MG63 (cell line): ENCODE data around the gene SMLR1. TPM values are rescaled to one million over a fixed set of nuclear protein-coding genes. Genes with fewer than 3 reads are reported as not detected.

Source experiments
- DNase-seq: peaks from one replicate; pipeline ENCODE4 v3.0.0-alpha.2; 2020
- H3K27me3 ChIP-seq: fragments of 250-450 bp; sonication (Bioruptor Pico); 2 replicates; pipeline ENCODE4 v1.5.1; 2020; ENCODE audit warnings: mild to moderate bottlenecking, moderate library complexity
- H3K36me3 ChIP-seq: fragments of 250-450 bp; sonication (Bioruptor Pico); 2 replicates; pipeline ENCODE4 v1.5.1; 2020; ENCODE audit warnings: mild to moderate bottlenecking, moderate library complexity
- H3K4me3 ChIP-seq: fragments of 250-450 bp; sonication (Bioruptor Pico); 2 replicates; pipeline ENCODE4 v1.5.1; 2020; ENCODE audit warnings: mild to moderate bottlenecking, moderate library complexity
- H3K9me3 ChIP-seq: fragments of 250-450 bp; sonication (Bioruptor Pico); 2 replicates; pipeline ENCODE4 v1.5.1; 2020; ENCODE audit warnings: mild to moderate bottlenecking, moderate library complexity
- total RNA-seq: library from RNA; depleted of rRNA; stranded (reverse); fragments of >200 nt; shearing (Covaris generic); gene quantifications from 2 replicates; pipeline ENCODE4 v1.2.3, GENCODE V29; 2014; ENCODE audit warnings: low replicate concordance

Gene SMLR1
- total RNA-seq, 1 experiment from 2014 or later, result not detected

GRCh38 chr6:130814506-130814905 is 12.7 kb upstream of the SMLR1 start:
- Histone ChIP-seq H3K27me3 (no peaks in the 10 kb centered on the region), H3K9me3 (no peaks in the 10 kb centered on the region), H3K4me3 (no peak overlapping the region), H3K36me3 (no peaks in the 10 kb centered on the region)
- no peak for DNase-seq

GRCh38 chr6:130815200-130816071 is 11.8 kb upstream of the SMLR1 start:
- no peak for DNase-seq
- H3K4me3 ChIP-seq, result no peak overlapping the region
- no peaks in the 10 kb centered on the region for H3K36me3 ChIP-seq
- no peaks in the 10 kb centered on the region for H3K27me3 ChIP-seq
- H3K9me3 ChIP-seq, result no peaks in the 10 kb centered on the region

GRCh38 chr6:130822736-130823135 is 4.5 kb upstream of the SMLR1 start:
- no peak for DNase-seq
- Histone ChIP-seq H3K9me3 (no peaks in the 10 kb centered on the region), H3K36me3 (no peaks in the 10 kb centered on the region), H3K4me3 (no peak overlapping the region), H3K27me3 (no peaks in the 10 kb centered on the region)

GRCh38 chr6:130824978-130825694 is 2.1 kb upstream of the SMLR1 start:
- no peak for DNase-seq
- Histone ChIP-seq H3K36me3 (no peaks in the 10 kb centered on the region), H3K9me3 (no peaks in the 10 kb centered on the region), H3K4me3 (no peak overlapping the region), H3K27me3 (no peaks in the 10 kb centered on the region)

DNA sequence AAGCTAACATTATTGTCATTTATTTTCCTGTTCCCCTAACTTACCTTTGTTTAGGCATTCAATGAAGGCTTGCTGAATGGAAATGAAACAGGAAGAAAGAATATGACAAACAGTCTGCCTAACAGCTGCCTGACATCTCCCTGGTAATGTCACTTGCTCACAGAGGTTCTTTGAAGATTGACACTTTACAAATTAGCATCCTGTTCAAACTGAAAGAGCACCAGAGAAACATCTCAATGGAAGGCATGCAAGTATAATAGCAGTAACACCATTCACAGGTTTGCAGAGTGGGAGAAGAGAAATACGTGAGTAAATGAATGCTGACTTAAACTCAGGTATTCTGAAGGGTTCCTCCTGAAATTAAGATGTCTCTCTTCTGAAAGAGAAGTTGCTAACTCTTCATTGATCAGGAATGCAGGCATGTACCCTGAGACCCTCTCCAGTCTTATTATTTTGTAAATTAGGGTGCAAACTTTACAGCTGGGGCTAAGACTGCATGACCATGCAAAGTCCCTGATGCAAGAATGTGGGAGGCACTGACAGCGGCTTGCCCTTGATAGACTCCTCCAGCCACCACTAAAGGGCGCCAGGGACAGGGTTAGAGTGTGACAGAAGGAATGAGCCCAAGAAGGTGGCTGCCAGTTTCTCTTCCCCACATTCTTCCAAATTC is 1.3 kb upstream of the SMLR1 start:
- Histone ChIP-seq H3K4me3 (no peak overlapping the region), H3K36me3 (no peaks in the 10 kb centered on the region), H3K9me3 (no peaks in the 10 kb centered on the region), H3K27me3 (no peaks in the 10 kb centered on the region)
- DNase-seq, result no peak

DNA sequence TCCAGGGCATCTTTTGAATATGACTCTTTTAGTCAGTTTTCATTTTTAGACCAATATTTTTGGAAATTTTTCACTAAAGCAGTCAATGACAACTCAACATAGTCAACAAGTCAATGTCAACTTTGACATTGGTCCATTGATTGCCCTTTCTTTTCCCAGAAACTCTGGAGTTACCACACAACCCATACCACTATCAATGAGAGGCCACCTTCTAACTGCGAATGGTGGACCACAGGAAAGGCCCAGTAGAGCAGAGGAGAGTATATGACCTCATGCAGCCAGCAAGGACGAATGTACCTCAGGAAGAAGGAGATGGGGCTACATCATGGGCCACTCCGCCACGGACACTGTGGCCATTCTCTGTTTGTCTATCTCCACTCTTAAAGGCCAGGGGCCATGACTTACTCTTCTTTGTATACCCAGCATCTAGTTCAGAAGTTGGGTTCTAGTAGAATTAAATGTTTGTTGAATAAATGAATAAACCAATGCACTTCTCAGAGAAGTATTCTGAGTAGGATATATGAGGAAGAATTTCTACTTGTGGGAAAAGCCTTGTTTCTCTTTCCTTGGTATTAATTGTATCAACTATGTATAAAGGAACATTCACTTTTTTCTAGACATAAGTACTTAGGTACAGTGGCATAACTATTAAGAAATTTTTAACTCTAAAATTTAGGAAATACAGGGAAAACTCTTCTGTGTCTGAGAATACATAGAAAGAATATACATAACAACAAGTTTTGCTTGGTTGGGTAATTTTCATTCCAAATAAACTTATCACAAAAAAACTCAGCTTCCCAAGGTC is 562 bp upstream of the SMLR1 start:
- DNase-seq, result no peak
- H3K4me3 ChIP-seq, result no peak overlapping the region

GRCh38 chr6:130829333-130829910 is 2.2 kb downstream of the SMLR1 start:
- DNase-seq, result no peak

More for the DNA sequence above, 562 bp upstream of the SMLR1 start:
- Histone ChIP-seq H3K27me3 (no peaks in the 10 kb centered on the region), H3K9me3 (no peaks in the 10 kb centered on the region), H3K36me3 (no peaks in the 10 kb centered on the region)

GRCh38 chr6:130831607-130832006 is 4.4 kb downstream of the SMLR1 start:
- Histone ChIP-seq H3K36me3 (no peaks in the 10 kb centered on the region), H3K4me3 (no peak overlapping the region), H3K27me3 (no peaks in the 10 kb centered on the region), H3K9me3 (no peaks in the 10 kb centered on the region)
- no peak for DNase-seq

More at GRCh38 chr6:130829333-130829910, 2.2 kb downstream of the SMLR1 start:
- Histone ChIP-seq H3K4me3 (no peak overlapping the region), H3K36me3 (no peaks in the 10 kb centered on the region), H3K27me3 (no peaks in the 10 kb centered on the region), H3K9me3 (no peaks in the 10 kb centered on the region)

DNA sequence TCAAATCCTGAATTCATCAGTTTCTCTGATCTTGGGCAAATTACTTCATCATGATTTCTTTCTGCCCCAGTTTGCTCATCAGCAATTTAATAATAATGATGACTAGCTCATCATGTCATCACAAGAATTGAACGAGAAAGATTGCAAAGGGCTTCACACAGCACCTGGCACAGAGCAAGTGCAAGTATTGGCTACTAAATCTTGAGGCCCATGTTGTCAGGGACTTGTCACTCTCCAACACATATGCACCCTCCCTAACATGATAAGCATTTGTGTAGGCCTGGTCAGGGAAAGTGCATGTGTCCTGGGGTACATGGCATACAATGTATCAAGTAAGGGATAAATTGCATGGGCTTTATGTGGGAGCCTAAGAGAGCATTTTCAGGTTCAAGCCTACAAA is 6.4 kb downstream of the SMLR1 start:
- no peak for DNase-seq
- Histone ChIP-seq H3K27me3 (no peaks in the 10 kb centered on the region), H3K36me3 (no peaks in the 10 kb centered on the region), H3K4me3 (no peak overlapping the region), H3K9me3 (no peaks in the 10 kb centered on the region)

DNA sequence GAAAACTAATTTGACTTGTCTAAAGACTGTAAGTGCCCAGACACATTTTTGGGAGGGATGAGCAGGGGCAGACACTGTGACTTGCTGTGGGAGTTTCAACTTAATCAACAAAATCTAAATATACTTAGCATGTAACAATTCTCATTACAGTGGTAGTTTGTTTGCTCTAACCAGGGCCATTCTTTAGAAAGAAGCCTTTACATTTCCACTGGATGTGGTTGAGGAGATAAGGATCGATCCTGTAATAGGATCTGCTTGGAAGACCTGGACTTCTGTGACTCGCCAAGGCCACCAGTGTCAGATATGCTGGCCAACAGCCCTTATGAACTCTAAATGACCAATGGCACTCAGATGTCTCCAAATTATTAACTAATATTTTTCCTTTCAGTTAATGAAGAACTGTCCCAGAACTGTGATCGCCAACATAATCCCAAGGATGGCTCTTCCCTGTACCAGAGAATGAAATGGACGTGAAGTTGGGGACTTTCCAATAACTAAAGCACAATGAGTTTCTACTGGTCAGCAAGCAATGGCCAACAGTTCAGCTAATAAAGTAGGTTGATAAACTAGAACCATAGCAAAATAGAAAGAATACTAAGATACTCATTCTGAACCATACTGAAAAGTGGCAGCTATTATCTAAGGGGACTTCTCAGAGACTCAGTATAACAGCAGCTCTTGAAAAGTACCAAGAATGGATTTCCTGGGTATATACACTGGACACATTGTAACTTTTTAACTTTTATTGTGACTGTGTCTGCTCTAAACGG is 7.5 kb downstream of the SMLR1 start:
- H3K36me3 ChIP-seq, result no peaks in the 10 kb centered on the region
- H3K27me3 ChIP-seq, result no peaks in the 10 kb centered on the region
- no peak for DNase-seq
- no peaks in the 10 kb centered on the region for H3K9me3 ChIP-seq
- no peak overlapping the region for H3K4me3 ChIP-seq

- no peaks in the 10 kb centered on the region for H3K9me3 ChIP-seq
- DNase-seq, result no peak
These were observed 8.9 kb downstream of the SMLR1 start for GRCh38 chr6:130836055-130836640.

DNA sequence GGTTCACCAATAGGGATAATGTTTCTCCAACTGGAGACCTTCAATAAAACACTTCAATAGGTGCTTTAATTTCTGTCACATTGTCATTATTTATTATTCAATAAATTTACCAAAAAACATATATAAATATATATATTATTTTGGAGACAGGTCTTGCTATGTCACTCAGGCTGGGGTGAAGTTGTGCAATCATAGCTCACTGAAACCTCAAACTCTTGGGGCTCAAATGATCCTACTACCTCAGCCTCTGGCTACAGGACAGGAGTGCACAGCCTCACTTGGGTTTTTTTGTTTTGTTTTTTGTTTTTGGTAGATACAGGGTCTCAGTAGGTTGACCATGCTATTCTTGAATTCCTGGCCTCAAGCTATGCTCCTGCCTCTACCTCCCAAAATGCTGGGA is 9.9 kb downstream of the SMLR1 start:
- no peak for DNase-seq

More at GRCh38 chr6:130836055-130836640, 8.9 kb downstream of the SMLR1 start:
- Histone ChIP-seq H3K36me3 (no peaks in the 10 kb centered on the region), H3K4me3 (no peak overlapping the region), H3K27me3 (no peaks in the 10 kb centered on the region)

DNA sequence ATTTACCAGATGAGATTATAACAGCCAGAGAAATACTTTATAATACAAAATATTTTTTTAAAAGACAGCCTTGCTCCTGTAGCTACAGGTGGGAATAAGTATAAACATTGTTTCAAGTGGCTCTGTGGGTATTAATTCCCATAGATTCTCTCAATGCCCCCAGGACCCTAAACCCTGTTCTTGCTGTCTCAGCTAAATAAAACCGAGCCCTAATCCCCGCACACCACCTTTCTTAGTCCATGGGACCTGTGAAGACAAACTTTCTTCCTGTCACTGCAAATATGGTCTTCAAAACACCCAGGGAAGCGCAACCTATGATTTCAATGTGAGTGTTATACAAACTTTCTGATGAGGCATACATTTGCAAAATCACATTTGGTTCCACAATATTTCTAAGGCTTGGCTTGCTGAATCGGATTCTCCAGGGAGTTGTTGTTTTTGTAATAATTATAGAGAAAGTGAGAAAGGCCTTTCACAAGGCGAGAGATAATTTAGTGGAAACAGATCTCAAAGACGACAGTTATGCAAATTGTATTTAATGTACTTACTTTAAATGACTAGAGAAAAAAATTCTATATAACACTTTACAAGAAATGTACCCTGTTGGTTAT is 11.1 kb downstream of the SMLR1 start:
- H3K27me3 ChIP-seq, result no peaks in the 10 kb centered on the region
- no peak for DNase-seq
- no peaks in the 10 kb centered on the region; the same call in 1 of the 2 replicates for H3K36me3 ChIP-seq
- H3K4me3 ChIP-seq, result no peak overlapping the region
- H3K9me3 ChIP-seq, result no peaks in the 10 kb centered on the region

More for the DNA sequence above, 9.9 kb downstream of the SMLR1 start:
- Histone ChIP-seq H3K9me3 (no peaks in the 10 kb centered on the region), H3K36me3 (no peaks in the 10 kb centered on the region; the same call in 1 of the 2 replicates), H3K4me3 (no peak overlapping the region), H3K27me3 (no peaks in the 10 kb centered on the region)

GRCh38 chr6:130838951-130839350 is 11.7 kb downstream of the SMLR1 start:
- Histone ChIP-seq H3K4me3 (no peak overlapping the region), H3K36me3 (no peaks in the 10 kb centered on the region; the same call in 1 of the 2 replicates), H3K9me3 (no peaks in the 10 kb centered on the region), H3K27me3 (no peaks in the 10 kb centered on the region)
- no peak for DNase-seq

GRCh38 chr6:130839379-130839778 is 12.2 kb downstream of the SMLR1 start:
- no peaks in the 10 kb centered on the region; the same call in 1 of the 2 replicates for H3K36me3 ChIP-seq
- H3K4me3 ChIP-seq, result no peak overlapping the region
- DNase-seq, result no peak
- no peaks in the 10 kb centered on the region for H3K9me3 ChIP-seq
- no peaks in the 10 kb centered on the region for H3K27me3 ChIP-seq
